ENCODE measurements around the gene EML2.
"Not testable (repeated sequence)": the region's sequence is repeated elsewhere in the genome, so short reads cannot be mapped to it uniquely, and the experiment has no call there.

The EML2 gene

DNA sequence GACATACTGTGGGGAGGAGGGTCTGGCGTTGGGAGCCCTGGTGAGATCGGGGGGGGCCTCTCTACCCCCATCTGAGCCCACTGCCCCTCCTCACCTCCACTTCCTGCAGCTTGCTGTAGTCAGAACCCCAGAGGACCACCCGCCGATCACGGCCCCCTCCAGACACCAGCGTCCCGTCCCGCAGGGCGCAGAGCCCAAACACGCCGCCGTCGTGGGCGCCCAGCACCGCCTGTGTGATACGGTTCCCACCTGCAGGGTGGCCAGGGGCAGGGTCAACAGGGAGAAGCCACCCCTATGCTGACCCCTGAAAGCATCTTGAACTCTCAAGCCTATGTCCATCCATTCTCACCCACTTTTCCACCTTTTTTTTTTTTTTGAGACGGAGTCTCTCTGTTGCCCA, 17.8 kb downstream of the EML2 start:
- peaks cover 0 to 1% (median 0%) of the 10 kb centered on the region in 5 donors for H3K4me1 ChIP-seq (ENCODE audit: control insufficient read depth in 5 of 5, insufficient read depth in 5 of 5, low read length in 5 of 5)
- H3K27me3 ChIP-seq (ENCODE audit: control insufficient read depth in 5 of 5, insufficient read depth in 4 of 5, low read length in 5 of 5): no peaks in the 10 kb centered on the region
- no peak overlapping the region for H3K27ac ChIP-seq (ENCODE audit: low read depth, low read length)
- H3K36me3 ChIP-seq (ENCODE audit: control insufficient read depth in 5 of 5, insufficient read depth in 5 of 5, low read length in 5 of 5): peaks cover 5 to 70% (median 38%) of the 10 kb centered on the region in 5 donors
- no peak overlapping the region for H3K9ac ChIP-seq (ENCODE audit: low read length in 5 of 5)
- H3K4me3 ChIP-seq (ENCODE audit: low read depth in 1 of 5, low read length in 5 of 5): no peak overlapping the region
- no peaks in the 10 kb centered on the region for H3K9me3 ChIP-seq (ENCODE audit: control insufficient read depth in 5 of 5, low read length in 5 of 5)

DNA sequence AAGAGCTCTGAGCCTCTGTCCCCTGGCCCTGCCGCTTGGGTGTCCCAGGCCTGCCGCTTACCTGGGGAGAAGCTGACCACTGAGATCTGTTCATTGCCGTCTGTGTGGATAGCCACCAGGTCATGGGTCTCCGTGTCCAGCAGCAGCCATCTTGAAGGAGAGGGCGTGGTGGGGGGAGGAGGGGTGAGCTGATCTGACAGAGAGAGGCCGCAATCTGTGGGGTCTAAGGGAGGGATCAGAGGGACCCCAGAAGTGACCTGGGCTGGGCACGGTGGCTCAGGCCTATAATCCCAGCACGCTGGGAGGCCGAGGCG, 22.5 kb downstream of the EML2 start:
- Histone ChIP-seq H3K36me3 (ENCODE audit: control insufficient read depth in 5 of 5, insufficient read depth in 5 of 5, low read length in 5 of 5) (peaks cover 0 to 75% (median 50%) of the 10 kb centered on the region in 5 donors), H3K4me1 (ENCODE audit: control insufficient read depth in 5 of 5, insufficient read depth in 5 of 5, low read length in 5 of 5) (peaks cover 0 to 14% (median 0%) of the 10 kb centered on the region in 5 donors), H3K9me3 (ENCODE audit: control insufficient read depth in 5 of 5, low read length in 5 of 5) (no peaks in the 10 kb centered on the region), H3K27ac (ENCODE audit: low read depth, low read length) (no peak overlapping the region), H3K27me3 (ENCODE audit: control insufficient read depth in 5 of 5, insufficient read depth in 4 of 5, low read length in 5 of 5) (no peaks in the 10 kb centered on the region), H3K9ac (ENCODE audit: low read length in 5 of 5) (no peak overlapping the region), H3K4me3 (ENCODE audit: low read depth in 1 of 5, low read length in 5 of 5) (no peak overlapping the region)

DNA sequence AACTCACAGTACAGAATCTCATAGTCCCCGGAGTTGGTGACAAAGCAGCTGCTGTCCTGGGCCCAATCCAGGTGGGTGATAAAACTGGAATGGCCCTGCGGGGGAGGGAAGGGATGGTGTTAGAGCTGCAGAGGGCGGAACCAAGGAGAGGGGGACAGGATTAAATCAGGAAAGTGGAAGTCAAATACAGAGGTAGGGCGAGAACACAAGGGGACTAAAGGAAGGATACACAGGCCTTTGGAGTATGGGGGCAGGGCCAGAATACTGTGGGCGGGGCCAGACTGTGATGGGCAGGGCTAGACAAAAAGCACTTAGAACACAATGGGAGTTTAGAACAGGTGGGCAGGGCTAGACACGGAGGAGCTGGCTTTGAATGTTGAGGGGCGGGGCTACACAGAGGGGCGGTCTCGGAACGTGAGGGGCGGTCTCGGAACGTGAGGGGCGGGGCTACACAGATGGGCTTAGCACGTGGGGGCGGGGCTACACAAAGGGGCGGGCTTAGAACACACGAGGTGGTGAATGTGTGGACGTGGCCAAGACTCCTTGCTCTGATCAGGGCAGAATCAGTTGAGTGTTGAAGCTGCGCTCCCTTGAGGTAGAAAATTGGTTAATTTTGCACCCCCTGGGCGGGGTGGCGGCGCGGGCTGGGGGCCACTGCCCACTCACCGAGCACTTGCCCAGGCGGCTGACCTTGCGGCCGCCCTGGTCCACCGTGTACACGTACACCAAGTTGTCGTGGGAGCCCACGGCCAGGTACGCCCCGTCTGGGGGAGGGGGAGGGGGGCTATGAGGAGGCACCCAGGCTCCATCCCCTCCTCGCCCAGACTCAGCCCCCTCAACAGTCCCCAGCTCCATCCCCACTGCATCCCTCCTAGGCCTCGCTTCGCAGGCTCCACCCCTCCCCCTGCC, 23.1 kb downstream of the EML2 start:
- peaks cover 0 to 73% (median 47%) of the 10 kb centered on the region in 5 donors for H3K36me3 ChIP-seq (ENCODE audit: control insufficient read depth in 5 of 5, insufficient read depth in 5 of 5, low read length in 5 of 5)
- H3K4me1 ChIP-seq (ENCODE audit: control insufficient read depth in 5 of 5, insufficient read depth in 5 of 5, low read length in 5 of 5): peaks cover 0 to 14% (median 0%) of the 10 kb centered on the region in 5 donors
- no peaks in the 10 kb centered on the region for H3K9me3 ChIP-seq (ENCODE audit: control insufficient read depth in 5 of 5, low read length in 5 of 5)
- H3K27ac ChIP-seq (ENCODE audit: low read depth, low read length): no peak overlapping the region
- H3K9ac ChIP-seq (ENCODE audit: low read length in 5 of 5): peak overlapping the region in 1 of 5 donors; percentile 37
- peak overlapping the region in 1 of 5 donors; percentile 13 for H3K4me3 ChIP-seq (ENCODE audit: low read depth in 1 of 5, low read length in 5 of 5)
- H3K27me3 ChIP-seq (ENCODE audit: control insufficient read depth in 5 of 5, insufficient read depth in 4 of 5, low read length in 5 of 5): no peaks in the 10 kb centered on the region

DNA sequence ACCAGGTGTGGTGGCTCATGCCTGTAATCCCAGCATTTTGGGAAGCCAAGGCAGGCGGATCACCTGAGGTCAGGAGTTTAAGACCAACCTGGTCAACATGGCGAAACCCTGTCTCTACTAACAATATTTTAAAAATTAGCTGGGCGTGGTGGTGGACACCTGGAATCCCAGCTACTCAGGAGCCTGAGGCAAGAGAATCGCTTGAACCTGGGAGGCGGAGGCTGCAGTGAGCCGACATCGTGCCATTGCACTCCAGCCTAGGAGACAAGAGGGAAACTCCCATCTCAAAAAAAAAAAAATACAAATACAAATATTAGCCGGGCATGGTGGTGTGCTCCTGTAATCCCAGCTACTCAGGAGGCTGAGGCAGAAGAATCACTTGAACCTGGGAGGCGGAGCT, 24.1 kb downstream of the EML2 start:
- peaks cover 0 to 63% (median 41%) of the 10 kb centered on the region in 5 donors for H3K36me3 ChIP-seq (ENCODE audit: control insufficient read depth in 5 of 5, insufficient read depth in 5 of 5, low read length in 5 of 5)
- peaks cover 0 to 14% (median 0%) of the 10 kb centered on the region in 5 donors for H3K4me1 ChIP-seq (ENCODE audit: control insufficient read depth in 5 of 5, insufficient read depth in 5 of 5, low read length in 5 of 5)
- not testable (repeated sequence) for H3K4me3 ChIP-seq (ENCODE audit: low read depth in 1 of 5, low read length in 5 of 5); H3K27me3 ChIP-seq (ENCODE audit: control insufficient read depth in 5 of 5, insufficient read depth in 4 of 5, low read length in 5 of 5); H3K9me3 ChIP-seq (ENCODE audit: control insufficient read depth in 5 of 5, low read length in 5 of 5); H3K27ac ChIP-seq (ENCODE audit: low read depth, low read length); H3K9ac ChIP-seq (ENCODE audit: low read length in 5 of 5)

DNA sequence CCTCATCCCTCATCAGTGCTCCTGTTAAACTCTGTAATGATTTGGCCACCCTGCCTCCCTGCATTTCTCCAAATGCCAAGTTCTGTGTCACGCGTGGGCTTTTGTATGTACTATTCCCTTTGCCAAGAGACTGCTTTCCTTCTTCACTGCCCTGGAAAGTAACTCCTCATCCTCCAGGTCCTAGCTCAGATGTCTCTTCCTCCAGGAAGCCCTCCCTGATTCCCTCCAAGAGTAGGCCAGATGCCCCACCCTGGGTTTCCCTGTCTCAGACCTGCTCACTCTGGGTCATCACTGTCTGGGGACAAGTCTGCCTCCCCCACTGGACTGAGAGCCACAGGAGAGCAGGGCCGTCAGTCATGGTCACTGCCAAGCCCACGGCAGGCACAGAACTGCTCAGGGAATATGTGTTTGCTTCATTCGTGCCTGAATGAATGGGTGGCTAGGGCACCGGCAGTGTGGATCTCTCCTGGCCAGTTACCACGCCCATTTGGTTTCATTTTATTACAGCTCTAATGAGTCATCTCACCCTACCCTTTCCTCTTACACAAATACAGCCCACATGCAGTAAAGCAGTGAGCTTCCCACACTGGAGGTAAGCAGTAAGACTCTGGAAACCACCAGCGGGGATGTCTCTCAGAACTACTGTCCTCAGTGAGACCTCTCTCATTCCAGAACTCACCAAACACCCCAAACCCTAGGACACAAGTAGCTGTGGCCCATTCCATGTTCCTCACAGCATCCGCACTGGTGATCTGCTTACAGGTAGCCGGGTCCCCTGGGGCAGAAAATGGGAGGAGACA, 25.1 kb downstream of the EML2 start:
- Histone ChIP-seq H3K9ac (ENCODE audit: low read length in 5 of 5) (no peak overlapping the region), H3K36me3 (ENCODE audit: control insufficient read depth in 5 of 5, insufficient read depth in 5 of 5, low read length in 5 of 5) (peaks cover 0 to 60% (median 38%) of the 10 kb centered on the region in 5 donors), H3K27ac (ENCODE audit: low read depth, low read length) (no peak overlapping the region), H3K4me3 (ENCODE audit: low read depth in 1 of 5, low read length in 5 of 5) (no peak overlapping the region), H3K4me1 (ENCODE audit: control insufficient read depth in 5 of 5, insufficient read depth in 5 of 5, low read length in 5 of 5) (peaks cover 0 to 14% (median 0%) of the 10 kb centered on the region in 5 donors), H3K9me3 (ENCODE audit: control insufficient read depth in 5 of 5, low read length in 5 of 5) (no peaks in the 10 kb centered on the region), H3K27me3 (ENCODE audit: control insufficient read depth in 5 of 5, insufficient read depth in 4 of 5, low read length in 5 of 5) (no peaks in the 10 kb centered on the region)

DNA sequence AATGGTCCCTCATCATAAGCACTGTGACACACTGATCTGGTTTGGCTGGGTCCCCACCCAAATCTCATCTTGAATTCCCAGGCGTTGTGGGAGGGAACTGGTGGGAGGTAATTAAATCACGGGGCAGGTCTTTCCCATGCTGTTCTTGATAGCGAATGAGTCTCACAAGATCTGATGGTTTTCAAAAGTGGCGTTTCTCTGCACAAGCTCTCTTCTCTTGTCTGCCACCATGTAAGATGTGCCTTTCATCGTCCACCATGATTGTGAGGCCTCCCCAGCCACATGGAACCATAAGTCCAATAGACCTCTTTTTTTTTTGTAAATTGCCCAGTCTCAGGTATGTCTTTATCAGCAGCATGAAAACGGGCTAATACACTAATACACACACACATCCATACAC, 30.2 kb downstream of the EML2 start:
- Histone ChIP-seq H3K27me3 (ENCODE audit: control insufficient read depth in 5 of 5, insufficient read depth in 4 of 5, low read length in 5 of 5) (no peaks in the 10 kb centered on the region), H3K27ac (ENCODE audit: low read depth, low read length) (no peak overlapping the region), H3K4me1 (ENCODE audit: control insufficient read depth in 5 of 5, insufficient read depth in 5 of 5, low read length in 5 of 5) (peaks cover 2 to 11% (median 9%) of the 10 kb centered on the region in 5 donors), H3K4me3 (ENCODE audit: low read depth in 1 of 5, low read length in 5 of 5) (no peak overlapping the region), H3K9ac (ENCODE audit: low read length in 5 of 5) (no peak overlapping the region), H3K9me3 (ENCODE audit: control insufficient read depth in 5 of 5, low read length in 5 of 5) (no peaks in the 10 kb centered on the region), H3K36me3 (ENCODE audit: control insufficient read depth in 5 of 5, insufficient read depth in 5 of 5, low read length in 5 of 5) (peaks cover 0 to 32% (median 22%) of the 10 kb centered on the region in 5 donors)

DNA sequence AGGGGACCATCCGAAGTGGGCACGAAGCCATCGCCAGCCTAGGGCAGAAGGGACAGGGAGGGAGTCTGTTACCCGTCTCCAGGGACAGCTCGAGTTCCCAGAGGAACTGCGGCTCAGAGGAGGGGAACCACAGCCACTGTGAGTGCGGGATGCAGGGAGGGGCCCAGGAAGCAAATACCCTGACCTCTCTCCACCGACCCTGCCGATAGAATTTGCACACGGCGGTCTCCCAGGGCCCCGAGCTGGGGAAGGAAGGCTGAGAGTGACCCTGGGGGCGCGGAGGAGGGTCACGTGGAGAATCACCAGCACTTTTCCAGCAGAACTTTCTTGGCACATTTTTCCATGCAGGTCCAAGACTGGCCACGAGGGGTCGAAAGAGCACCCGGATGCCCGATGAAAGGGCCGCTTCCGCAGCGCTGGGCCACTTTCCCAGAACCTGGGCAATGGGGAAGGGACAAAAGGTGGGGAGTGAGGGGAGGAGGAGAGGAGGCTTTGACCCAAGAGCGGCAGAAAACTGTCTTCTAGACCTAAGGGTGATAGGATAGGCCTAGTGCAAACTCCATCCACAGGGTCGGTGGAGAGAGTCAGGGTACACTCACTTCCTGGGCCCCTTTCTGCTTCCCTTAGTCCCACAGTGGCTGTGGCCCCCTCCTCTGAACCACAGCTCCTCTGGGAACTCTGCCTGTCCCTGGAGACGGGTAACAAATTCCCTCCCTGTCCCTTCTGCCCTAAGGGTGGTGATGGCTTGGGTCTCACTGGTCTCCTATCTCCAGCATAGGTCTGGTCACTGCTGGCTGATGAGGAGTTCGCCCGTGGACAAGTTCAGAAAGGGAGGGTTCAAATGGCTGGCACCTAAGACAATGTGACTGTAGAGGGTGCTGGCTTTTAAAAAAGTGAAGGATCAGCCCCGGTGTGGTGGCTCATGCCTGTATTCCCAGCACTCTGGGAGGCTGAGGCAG, 31.8 kb downstream of the EML2 start:
- Histone ChIP-seq H3K9ac (ENCODE audit: low read length in 5 of 5) (peak overlapping the region in 3 of 5 donors; percentile 4 to 73 (median 53)), H3K4me3 (ENCODE audit: low read depth in 1 of 5, low read length in 5 of 5) (peak overlapping the region; percentile 7 to 63 (median 53)), H3K27me3 (ENCODE audit: control insufficient read depth in 5 of 5, insufficient read depth in 4 of 5, low read length in 5 of 5) (peaks cover 3 to 5% (median 3%) of the 10 kb centered on the region in 5 donors), H3K4me1 (ENCODE audit: control insufficient read depth in 5 of 5, insufficient read depth in 5 of 5, low read length in 5 of 5) (peaks cover 2 to 13% (median 9%) of the 10 kb centered on the region in 5 donors), H3K36me3 (ENCODE audit: control insufficient read depth in 5 of 5, insufficient read depth in 5 of 5, low read length in 5 of 5) (peaks cover 0 to 18% (median 9%) of the 10 kb centered on the region in 5 donors), H3K9me3 (ENCODE audit: control insufficient read depth in 5 of 5, low read length in 5 of 5) (no peaks in the 10 kb centered on the region), H3K27ac (ENCODE audit: low read depth, low read length) (no peak overlapping the region)

DNA sequence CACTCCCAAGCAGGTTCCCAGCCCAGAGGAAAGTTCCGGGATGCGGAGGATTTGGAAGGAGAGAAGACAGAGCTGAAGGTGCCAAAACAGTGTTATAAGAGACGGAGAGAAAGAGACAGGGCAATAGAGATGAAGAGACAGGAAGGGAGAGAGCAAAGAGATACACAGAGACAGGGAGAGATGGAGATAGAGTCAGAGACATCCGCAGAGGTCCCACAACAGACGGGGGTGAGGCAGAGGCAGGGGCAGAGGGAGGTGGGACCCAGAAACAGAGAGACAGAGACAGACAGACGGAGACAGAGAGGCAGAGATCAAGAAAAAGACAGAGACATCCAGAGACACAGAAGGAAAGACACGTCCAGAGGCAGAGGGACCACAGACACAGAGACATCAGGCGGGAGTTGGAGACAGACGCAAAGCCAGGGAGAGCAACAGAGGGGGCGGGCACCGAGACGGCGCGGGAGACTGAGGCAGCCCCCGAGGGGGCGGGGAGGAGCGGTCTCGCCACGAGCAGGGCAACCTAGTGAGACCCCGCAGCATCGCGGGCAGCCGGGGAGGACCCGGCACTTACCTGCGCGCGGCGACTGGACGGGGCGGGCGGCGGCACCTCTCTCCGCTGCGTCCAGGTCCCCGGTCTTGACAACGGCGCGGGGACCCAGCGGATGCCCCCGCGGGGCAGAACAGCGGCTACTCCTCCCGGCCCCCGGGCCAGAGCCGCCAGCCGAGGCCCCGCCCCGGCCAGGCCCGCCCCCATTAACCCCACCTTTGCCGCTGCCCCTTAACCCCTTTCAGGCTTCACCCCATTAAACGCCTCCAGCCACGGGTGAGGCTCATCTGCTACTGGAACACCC, 37.4 kb downstream of the EML2 start, which contains the start of gene GPR4:
Gene GPR4, minus strand, starts transcription at position 689 of the 851 bp plus-strand sequence. CDS start 10,346 bp downstream, outside the sequence.
- Histone ChIP-seq H3K4me3 (ENCODE audit: low read depth in 1 of 5, low read length in 5 of 5) (peak within 1 kb of the TSS; percentile 29 to 83 (median 76)), H3K36me3 (ENCODE audit: control insufficient read depth in 5 of 5, insufficient read depth in 5 of 5, low read length in 5 of 5) (no peaks in the 10 kb centered on the region), H3K9ac (ENCODE audit: low read length in 5 of 5) (peak within 1 kb of the TSS in 4 of 5 donors; percentile 57 to 91 (median 74)), H3K4me1 (ENCODE audit: control insufficient read depth in 5 of 5, insufficient read depth in 5 of 5, low read length in 5 of 5) (peaks cover 0 to 55% (median 32%) of the 10 kb centered on the region in 5 donors), H3K27me3 (ENCODE audit: control insufficient read depth in 5 of 5, insufficient read depth in 4 of 5, low read length in 5 of 5) (peaks cover 14 to 49% (median 44%) of the 10 kb centered on the region in 5 donors), H3K9me3 (ENCODE audit: control insufficient read depth in 5 of 5, low read length in 5 of 5) (no peaks in the 10 kb centered on the region), H3K27ac (ENCODE audit: low read depth, low read length) (peak within 1 kb of the TSS; percentile 82)
